AML-193 (cell line): ENCODE data around the gene MS4A4E.
A peak's percentile ranks its signal among the peaks of the same experiment; 100 is the strongest.
"Not testable (repeated sequence)": the region's sequence is repeated elsewhere in the genome, so short reads cannot be mapped to it uniquely, and the experiment has no call there.

Source experiments
- DNase-seq, 2 experiments: peaks; one replicate each; lab custom pipeline; 2025; lab: John Stamatoyannopoulos, UW

Gene MS4A4E

DNA sequence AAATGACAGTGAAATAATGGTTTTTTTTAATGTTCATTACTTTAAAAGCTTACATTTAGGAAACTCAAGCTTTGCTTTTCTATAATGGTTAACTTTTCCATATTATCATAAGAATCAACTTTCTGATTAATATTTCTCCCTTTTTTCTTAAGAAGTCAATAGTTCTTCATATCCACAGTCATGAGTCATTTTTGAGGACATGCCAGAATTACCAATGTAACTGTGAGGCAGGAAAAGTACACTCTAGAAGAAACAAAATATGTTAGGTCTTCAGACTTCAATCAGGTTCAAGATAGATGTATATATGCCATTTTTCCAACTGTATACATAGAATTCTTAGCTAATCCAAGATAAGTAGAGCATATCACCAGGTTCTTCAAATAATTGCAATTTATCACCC lies 70.9 kb downstream of the MS4A4E start:
- DNase-seq, result no peak

DNA sequence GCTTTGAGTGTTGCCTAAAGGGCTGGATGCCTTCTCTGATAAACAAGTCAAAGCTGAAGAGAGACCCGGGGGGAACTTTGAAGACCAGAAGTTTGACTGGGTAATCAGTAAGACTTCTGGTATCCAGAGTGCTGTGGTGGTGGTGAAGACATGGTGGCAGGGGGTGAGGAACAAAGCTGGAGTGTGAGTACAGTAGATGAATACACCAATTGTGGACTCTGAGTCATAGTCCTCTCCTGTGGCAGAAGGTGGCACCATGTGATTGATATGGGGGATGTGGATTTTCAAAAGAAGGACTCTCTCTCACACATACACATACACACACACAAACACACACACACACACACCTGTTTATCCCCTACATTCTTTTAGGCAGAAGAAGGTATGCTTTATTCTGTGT lies 72.4 kb downstream of the MS4A4E start:
- DNase-seq, result no peak

DNA sequence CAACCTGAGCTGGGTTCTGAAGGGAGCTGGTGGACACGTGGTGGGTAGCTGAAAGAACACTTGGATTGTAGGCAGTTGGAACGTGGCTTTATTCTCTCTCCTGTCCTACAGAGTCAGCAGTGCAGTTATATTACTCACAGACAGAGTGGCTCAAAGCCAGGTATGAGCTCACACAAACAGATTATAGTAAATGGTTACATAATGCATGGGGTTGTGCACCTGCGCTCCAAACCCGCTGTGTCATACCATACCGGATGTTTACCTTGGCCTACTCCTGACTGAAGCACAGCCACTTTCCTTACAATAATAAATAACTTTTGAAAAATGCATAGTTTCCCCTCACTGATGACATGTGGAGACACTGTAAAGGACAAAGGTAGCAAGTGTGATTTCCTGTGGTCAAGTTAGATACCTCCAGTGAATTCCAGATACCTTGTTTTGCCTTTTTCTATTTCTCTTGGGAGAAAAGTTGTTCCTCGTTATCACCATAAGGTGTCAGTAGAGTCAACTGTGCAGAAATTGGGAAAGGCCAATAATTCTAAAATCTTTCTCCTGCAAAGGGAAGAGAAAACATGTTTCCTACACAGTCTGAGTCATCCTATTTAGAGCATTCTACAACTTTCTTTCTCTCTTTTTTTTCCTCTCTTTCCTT lies 73.5 kb downstream of the MS4A4E start:
- peak; percentile 31 to 48 for DNase-seq

GRCh38 chr11:60168306-60168705 lies 74.6 kb downstream of the MS4A4E start:
- no peak for DNase-seq

DNA sequence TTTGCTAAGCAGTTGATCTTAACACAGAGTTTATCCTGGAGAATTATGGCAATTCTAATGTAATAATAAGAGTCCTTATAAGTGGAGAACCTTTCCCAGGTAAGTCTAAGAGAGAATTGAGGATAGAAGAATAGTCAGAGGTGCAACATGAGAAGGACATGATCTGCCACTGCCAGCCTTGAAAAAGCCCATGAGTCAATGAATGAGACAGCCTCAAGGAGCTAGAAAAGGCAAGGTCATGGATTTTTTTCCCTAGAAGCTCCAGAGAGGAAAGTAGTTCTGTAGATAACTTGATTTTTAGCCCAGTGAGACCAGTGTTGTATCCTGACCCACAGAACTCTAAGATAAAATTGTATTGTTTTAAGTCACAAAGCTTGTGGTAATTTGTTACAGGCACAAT lies 77.0 kb downstream of the MS4A4E start:
- no peak for DNase-seq

GRCh38 chr11:60165538-60165937 lies 77.4 kb downstream of the MS4A4E start:
- no peak for DNase-seq

- no peak for DNase-seq
Measured at GRCh38 chr11:60164550-60165075, 78.3 kb downstream of the MS4A4E start.

- no peak for DNase-seq
Measured at GRCh38 chr11:60161766-60162165, 81.2 kb downstream of the MS4A4E start.

DNA sequence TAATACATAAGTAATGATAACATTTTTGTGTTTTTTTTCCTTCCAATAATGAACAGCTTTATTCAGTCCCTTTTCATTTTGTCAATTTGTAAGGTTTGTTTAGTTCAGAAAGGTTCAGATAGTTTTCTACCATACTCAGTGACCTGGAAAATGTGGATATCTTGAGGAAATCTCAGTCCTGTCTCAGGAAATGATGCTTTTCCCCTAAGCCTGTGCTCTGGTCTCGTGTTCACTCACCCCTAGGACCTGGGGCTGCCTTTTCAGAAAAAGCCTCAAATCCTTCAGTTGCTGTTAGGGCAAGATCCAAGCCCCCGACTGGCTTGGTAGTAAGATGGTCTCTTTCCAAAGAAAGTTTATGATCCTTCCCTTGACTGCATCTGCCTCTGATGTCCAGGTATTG lies 81.8 kb downstream of the MS4A4E start:
- no peak for DNase-seq

GRCh38 chr11:60159868-60160267 lies 83.1 kb downstream of the MS4A4E start:
- no peak for DNase-seq

- no peak for DNase-seq
Measured at GRCh38 chr11:60159284-60159683, 83.7 kb downstream of the MS4A4E start.

GRCh38 chr11:60158636-60159035 lies 84.3 kb downstream of the MS4A4E start:
- no peak for DNase-seq

DNA sequence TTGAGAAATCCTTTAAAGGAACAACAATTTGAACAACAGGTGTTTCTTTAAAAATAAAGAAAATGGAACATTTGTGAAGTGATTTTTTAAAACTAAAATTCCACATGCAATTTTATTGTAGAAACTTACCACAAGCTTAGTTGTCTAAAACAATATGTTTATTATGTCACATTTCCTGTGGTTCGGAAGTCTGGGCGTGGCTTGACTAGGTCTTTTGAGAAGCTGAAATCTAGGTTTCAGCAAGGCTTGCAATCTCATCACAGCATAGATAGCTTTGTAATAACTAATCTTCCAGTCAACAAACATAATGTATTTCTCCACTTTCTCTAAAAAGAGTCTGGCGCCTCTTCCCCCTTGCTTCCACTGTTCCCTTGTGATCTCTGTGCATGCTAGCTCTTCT lies 87.0 kb downstream of the MS4A4E start:
- DNase-seq, result no peak

DNA sequence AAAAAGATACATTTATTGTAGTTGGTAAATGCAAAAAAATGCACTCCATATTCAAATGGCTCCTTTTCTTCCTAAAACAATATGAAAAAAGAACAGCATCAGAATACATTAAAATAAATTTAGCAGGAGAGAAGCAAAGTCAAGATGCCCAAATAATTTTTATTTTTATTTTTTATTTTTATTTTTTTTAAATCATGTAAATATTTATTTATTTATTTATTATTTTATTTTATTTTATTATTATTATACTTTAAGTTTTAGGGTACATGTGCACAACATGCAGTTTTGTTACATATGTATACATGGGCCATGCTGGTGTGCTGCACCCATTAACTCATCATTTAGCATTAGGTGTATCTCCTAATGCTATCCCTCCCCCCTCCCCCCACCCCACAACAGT lies 90.2 kb downstream of the MS4A4E start:
- DNase-seq, result not testable (repeated sequence)

- DNase-seq, result no peak
Measured at GRCh38 chr11:60150279-60150678, 92.7 kb downstream of the MS4A4E start.
